ENCODE results near the gene ZBTB20. TPM values are rescaled to one million over a fixed set of nuclear protein-coding genes. Genes with fewer than 3 reads are reported as not detected.

ZBTB20 gene
- total RNA-seq, 1 donor from 2014 or later = 27.5 TPM

GRCh38 chr3:115040246-115040645, 106.8 kb downstream of the ZBTB20 start:
- Mint-ChIP-seq H3K27me3 (ENCODE audit: unreplicated experiment) (no peaks in the 10 kb centered on the region), H3K9me3 (ENCODE audit: unreplicated experiment) (no peaks in the 10 kb centered on the region), H3K36me3 (ENCODE audit: unreplicated experiment) (no peaks in the 10 kb centered on the region), H3K4me3 (ENCODE audit: unreplicated experiment) (no peak overlapping the region), H3K4me1 (ENCODE audit: low read depth, unreplicated experiment) (no peaks in the 10 kb centered on the region), H3K27ac (ENCODE audit: unreplicated experiment) (no peak overlapping the region)
- no peak for DNase-seq
- TF ChIP-seq CTCF (IDR thresholded peaks at IDR 0.05; ENCODE audit: partially characterized antibody, unreplicated experiment) = no peak

GRCh38 chr3:115038817-115039216, 108.3 kb downstream of the ZBTB20 start:
- no peak for TF ChIP-seq CTCF (IDR thresholded peaks at IDR 0.05; ENCODE audit: partially characterized antibody, unreplicated experiment)
- H3K27me3 Mint-ChIP-seq (ENCODE audit: unreplicated experiment) = no peaks in the 10 kb centered on the region
- H3K36me3 Mint-ChIP-seq (ENCODE audit: unreplicated experiment) = peaks cover 4% of the 10 kb centered on the region
- no peak for DNase-seq
- peaks cover 3% of the 10 kb centered on the region for H3K9me3 Mint-ChIP-seq (ENCODE audit: unreplicated experiment)
- no peaks in the 10 kb centered on the region for H3K4me1 Mint-ChIP-seq (ENCODE audit: low read depth, unreplicated experiment)
- H3K4me3 Mint-ChIP-seq (ENCODE audit: unreplicated experiment) = no peak overlapping the region
- H3K27ac Mint-ChIP-seq (ENCODE audit: unreplicated experiment) = no peak overlapping the region

GRCh38 chr3:115022835-115023398, 124.2 kb downstream of the ZBTB20 start:
- Mint-ChIP-seq H3K27ac (ENCODE audit: unreplicated experiment) (no peak overlapping the region), H3K4me3 (ENCODE audit: unreplicated experiment) (no peak overlapping the region), H3K9me3 (ENCODE audit: unreplicated experiment) (no peaks in the 10 kb centered on the region), H3K36me3 (ENCODE audit: unreplicated experiment) (no peaks in the 10 kb centered on the region), H3K4me1 (ENCODE audit: low read depth, unreplicated experiment) (no peaks in the 10 kb centered on the region), H3K27me3 (ENCODE audit: unreplicated experiment) (no peaks in the 10 kb centered on the region)
- DNase-seq = no peak
- TF ChIP-seq CTCF (IDR thresholded peaks at IDR 0.05; ENCODE audit: partially characterized antibody, unreplicated experiment) = no peak

- TF ChIP-seq CTCF (IDR thresholded peaks at IDR 0.05; ENCODE audit: partially characterized antibody, unreplicated experiment) = no peak
- H3K9me3 Mint-ChIP-seq (ENCODE audit: unreplicated experiment) = no peaks in the 10 kb centered on the region
- DNase-seq = no peak
- no peak overlapping the region for H3K4me3 Mint-ChIP-seq (ENCODE audit: unreplicated experiment)
- H3K36me3 Mint-ChIP-seq (ENCODE audit: unreplicated experiment) = no peaks in the 10 kb centered on the region
- H3K27ac Mint-ChIP-seq (ENCODE audit: unreplicated experiment) = no peak overlapping the region
- H3K27me3 Mint-ChIP-seq (ENCODE audit: unreplicated experiment) = no peaks in the 10 kb centered on the region
- H3K4me1 Mint-ChIP-seq (ENCODE audit: low read depth, unreplicated experiment) = no peaks in the 10 kb centered on the region
These were observed 124.9 kb downstream of the ZBTB20 start for GRCh38 chr3:115022199-115022598.

- no peaks in the 10 kb centered on the region for H3K36me3 Mint-ChIP-seq (ENCODE audit: unreplicated experiment)
- no peaks in the 10 kb centered on the region for H3K4me1 Mint-ChIP-seq (ENCODE audit: low read depth, unreplicated experiment)
- H3K9me3 Mint-ChIP-seq (ENCODE audit: unreplicated experiment) = no peaks in the 10 kb centered on the region
- H3K4me3 Mint-ChIP-seq (ENCODE audit: unreplicated experiment) = no peak overlapping the region
- no peaks in the 10 kb centered on the region for H3K27me3 Mint-ChIP-seq (ENCODE audit: unreplicated experiment)
- no peak for DNase-seq
- no peak overlapping the region for H3K27ac Mint-ChIP-seq (ENCODE audit: unreplicated experiment)
- no peak for TF ChIP-seq CTCF (IDR thresholded peaks at IDR 0.05; ENCODE audit: partially characterized antibody, unreplicated experiment)
These were observed 126.0 kb downstream of the ZBTB20 start for GRCh38 chr3:115021061-115021460.
